Rectal smooth muscle tissue (tissue), 1 donor: Measurements from ENCODE around the gene NUP214.
"Not testable (repeated sequence)": the region's sequence is repeated elsewhere in the genome, so short reads cannot be mapped to it uniquely, and the experiment has no call there.

Source experiments
- H3K27ac ChIP-seq: one replicate; pipeline ENCODE4 v1.7.0; 2013; ENCODE audit warnings: low read depth, low read length, inconsistent platforms
- H3K27me3 ChIP-seq: one replicate; pipeline ENCODE4 v1.7.0; 2013; ENCODE audit warnings: low read length; ENCODE audit not compliant: control insufficient read depth, insufficient read depth
- H3K36me3 ChIP-seq: one replicate; pipeline ENCODE4 v1.7.0; 2013; ENCODE audit warnings: low read length; ENCODE audit not compliant: control insufficient read depth, insufficient read depth
- H3K4me1 ChIP-seq: one replicate; pipeline ENCODE4 v1.7.0; 2013; ENCODE audit warnings: low read length; ENCODE audit not compliant: control insufficient read depth, insufficient read depth
- H3K4me3 ChIP-seq: one replicate; pipeline ENCODE4 v1.7.0; 2013; ENCODE audit warnings: low read length
- H3K9ac ChIP-seq: one replicate; pipeline ENCODE4 v1.7.0; 2013; ENCODE audit warnings: low read length

The NUP214 gene

GRCh38 chr9:131099845-131100244 is 25.5 kb upstream of the NUP214 start:
- not testable (repeated sequence) for H3K27ac ChIP-seq

DNA sequence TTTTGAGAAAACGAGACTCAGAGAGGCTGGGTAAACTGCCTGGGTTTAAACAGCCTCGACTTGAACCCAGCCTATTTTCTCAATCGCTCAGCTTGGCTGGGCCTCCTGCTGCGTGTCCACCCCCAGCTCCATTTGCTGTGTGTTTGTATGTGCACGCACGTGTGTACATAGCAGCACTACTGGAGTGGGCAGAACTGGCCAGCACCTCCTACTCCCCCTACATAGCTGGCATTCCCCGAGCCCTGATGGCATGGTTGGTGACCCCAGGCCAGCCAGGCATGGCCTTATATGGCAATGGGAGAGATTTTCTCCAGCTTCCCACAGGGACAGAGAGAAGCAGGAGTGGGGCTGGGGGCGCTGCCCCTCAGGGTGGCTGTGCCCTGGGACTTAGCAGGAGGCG is 24.9 kb upstream of the NUP214 start:
- H3K4me3 ChIP-seq = no peak overlapping the region
- H3K9ac ChIP-seq = no peak overlapping the region
- no peaks in the 10 kb centered on the region for H3K36me3 ChIP-seq
- H3K27me3 ChIP-seq = peaks cover 2% of the 10 kb centered on the region
- no peaks in the 10 kb centered on the region for H3K4me1 ChIP-seq
- H3K27ac ChIP-seq = no peak overlapping the region

More at GRCh38 chr9:131099845-131100244, 25.5 kb upstream of the NUP214 start:
- H3K9ac ChIP-seq, H3K4me1 ChIP-seq, H3K27me3 ChIP-seq, H3K4me3 ChIP-seq, H3K36me3 ChIP-seq: not testable (repeated sequence)

DNA sequence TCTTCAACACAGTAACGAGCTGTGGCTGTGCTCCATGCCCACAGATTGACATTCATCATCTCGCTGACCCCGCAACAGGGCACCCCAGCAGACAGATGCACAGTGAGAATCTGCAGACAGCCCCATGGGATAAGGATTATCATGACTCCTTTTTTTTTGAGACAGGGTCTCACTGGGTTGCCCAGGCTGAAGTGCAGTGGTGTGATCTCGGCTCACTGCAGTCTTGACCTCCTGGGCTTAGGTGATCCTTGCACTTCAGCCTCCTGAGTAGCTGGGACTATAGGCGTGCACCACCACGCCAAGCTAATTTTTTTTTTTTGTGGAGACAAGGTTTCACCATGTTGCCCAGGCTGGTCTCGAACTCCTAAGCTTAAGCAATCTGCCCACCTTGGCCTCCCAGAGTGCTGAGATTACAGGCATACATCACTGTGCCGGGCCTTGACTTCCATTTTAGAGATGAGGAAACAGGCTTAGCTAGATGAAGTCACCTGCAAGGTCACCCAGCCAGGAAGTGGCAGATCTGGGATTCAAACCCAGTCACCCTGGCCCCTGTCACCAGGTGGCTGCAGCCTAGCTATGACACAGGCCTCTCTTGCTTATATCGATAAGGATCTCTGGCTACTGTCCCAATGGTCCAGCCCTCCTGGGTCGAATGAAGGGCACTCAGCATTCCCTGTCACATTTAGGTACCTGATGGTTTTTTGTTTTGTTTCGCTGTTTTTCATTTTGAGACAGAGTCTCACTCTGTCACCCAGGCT is 24.0 kb upstream of the NUP214 start:
- Histone ChIP-seq H3K4me1 (no peaks in the 10 kb centered on the region), H3K36me3 (no peaks in the 10 kb centered on the region), H3K27me3 (no peaks in the 10 kb centered on the region), H3K27ac (no peak overlapping the region), H3K4me3 (no peak overlapping the region), H3K9ac (no peak overlapping the region)

- H3K4me1 ChIP-seq = no peaks in the 10 kb centered on the region
- no peaks in the 10 kb centered on the region for H3K36me3 ChIP-seq
- no peaks in the 10 kb centered on the region for H3K27me3 ChIP-seq
- no peak overlapping the region for H3K4me3 ChIP-seq
- H3K9ac ChIP-seq = no peak overlapping the region
- no peak overlapping the region for H3K27ac ChIP-seq
Measured at GRCh38 chr9:131103024-131103423, 22.4 kb upstream of the NUP214 start.

DNA sequence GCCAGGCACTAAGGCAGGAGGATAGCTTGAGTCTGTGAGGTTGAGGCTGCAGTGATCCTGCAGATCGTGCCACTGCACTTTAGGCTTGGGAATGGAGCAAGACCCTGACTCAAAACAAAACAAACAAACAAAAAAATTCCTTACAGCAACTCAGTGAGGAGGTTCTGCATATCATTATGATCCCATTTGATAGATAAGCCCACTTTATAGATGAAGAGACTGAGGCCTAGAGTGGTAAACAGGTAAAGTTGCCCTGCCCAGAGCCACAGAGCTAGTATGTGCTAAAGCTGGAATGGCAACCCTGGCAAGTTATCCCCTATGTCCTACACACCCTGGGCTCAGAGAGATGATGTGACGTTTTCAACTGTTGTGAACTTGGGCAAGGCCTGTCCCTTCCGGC is 21.9 kb upstream of the NUP214 start:
- Histone ChIP-seq H3K4me3 (no peak overlapping the region), H3K27ac (no peak overlapping the region), H3K27me3 (no peaks in the 10 kb centered on the region), H3K4me1 (no peaks in the 10 kb centered on the region), H3K9ac (no peak overlapping the region), H3K36me3 (no peaks in the 10 kb centered on the region)

- Histone ChIP-seq H3K27me3 (no peaks in the 10 kb centered on the region), H3K36me3 (no peaks in the 10 kb centered on the region), H3K27ac (no peak overlapping the region), H3K4me3 (no peak overlapping the region), H3K4me1 (no peaks in the 10 kb centered on the region), H3K9ac (no peak overlapping the region)
Measured at GRCh38 chr9:131104016-131104740, 21.2 kb upstream of the NUP214 start.

GRCh38 chr9:131105952-131106351 is 19.4 kb upstream of the NUP214 start:
- Histone ChIP-seq H3K36me3 (no peaks in the 10 kb centered on the region), H3K4me3 (no peak overlapping the region), H3K27ac (no peak overlapping the region), H3K4me1 (no peaks in the 10 kb centered on the region), H3K9ac (no peak overlapping the region), H3K27me3 (no peaks in the 10 kb centered on the region)

DNA sequence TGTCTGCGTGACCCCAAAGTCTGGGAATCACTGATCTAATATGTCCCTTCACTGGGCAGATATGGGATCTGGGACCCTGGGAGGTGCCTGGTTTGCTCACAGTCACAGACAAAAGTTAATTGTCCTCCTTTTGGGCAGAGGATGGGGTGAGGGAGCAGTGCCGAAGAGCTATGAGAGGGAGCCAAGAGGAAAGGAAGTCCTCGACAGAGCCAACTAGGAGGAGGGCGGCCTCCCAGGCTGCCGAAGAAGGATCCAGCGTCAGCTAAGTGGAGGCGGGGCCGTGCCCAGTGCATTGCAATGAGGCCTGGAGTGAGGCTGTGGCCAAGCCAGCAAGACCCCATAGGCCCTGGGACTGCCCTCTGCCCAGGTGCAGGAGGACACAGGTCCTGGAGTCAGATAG is 17.6 kb upstream of the NUP214 start:
- no peak overlapping the region for H3K4me3 ChIP-seq
- H3K4me1 ChIP-seq = no peaks in the 10 kb centered on the region
- H3K9ac ChIP-seq = no peak overlapping the region
- H3K36me3 ChIP-seq = no peaks in the 10 kb centered on the region
- H3K27me3 ChIP-seq = no peaks in the 10 kb centered on the region
- no peak overlapping the region for H3K27ac ChIP-seq

DNA sequence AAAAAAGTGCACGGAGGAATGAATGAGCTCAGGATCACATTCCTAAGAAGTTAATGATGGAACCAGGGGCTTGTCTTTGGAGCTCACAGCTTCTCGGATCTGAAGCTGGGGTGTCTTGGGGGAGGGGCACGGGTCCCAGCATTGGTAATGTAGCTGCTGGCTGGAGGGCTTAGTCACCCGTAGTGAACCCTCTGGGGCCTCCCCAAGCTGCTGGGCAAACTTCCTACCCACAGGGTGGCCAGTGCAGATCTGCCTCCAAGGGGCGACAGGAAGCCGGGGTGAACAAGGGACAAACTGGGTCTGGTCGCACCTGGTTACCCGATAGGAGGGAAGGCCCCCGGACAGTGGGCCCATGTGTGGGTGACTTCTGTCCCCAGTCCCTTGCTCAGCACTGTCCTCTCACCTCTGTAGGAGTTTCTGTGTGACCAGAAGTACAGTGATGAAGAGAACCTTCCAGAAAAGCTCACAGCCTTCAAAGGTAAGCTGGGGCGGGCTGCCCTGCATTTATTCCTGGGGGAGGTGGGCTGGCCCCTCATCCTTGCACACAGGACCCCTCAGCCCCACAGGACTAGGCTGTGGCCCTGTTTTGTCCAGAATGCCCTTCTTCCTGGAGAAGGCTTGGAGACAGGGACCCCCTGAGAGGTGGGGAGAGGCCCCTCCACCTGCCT is 14.1 kb upstream of the NUP214 start:
- Histone ChIP-seq H3K27ac (no peak overlapping the region), H3K4me3 (no peak overlapping the region), H3K9ac (no peak overlapping the region), H3K36me3 (no peaks in the 10 kb centered on the region), H3K27me3 (no peaks in the 10 kb centered on the region), H3K4me1 (no peaks in the 10 kb centered on the region)

DNA sequence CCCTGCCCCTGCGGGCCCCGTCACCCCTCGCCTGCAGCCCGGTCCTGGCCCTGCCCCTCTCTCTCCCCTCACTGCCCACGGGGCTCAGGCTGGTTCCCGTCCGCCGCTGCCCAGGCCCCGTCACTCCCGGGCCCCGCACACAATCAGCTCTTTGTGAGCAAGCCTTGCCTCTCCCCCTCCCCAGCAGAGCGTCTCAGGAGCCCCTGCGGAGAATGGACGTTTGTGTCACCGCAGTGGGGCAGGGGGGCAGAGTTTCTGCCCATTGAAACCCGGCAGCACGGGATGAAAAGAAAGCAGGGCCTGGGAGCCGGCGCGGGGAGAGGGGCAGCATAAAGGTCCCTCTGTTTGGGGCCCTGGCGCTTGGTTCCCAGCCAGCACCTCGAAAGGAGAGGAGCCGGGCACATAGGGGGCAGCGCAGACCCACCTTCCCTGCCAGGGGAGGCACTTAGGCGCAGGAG is 13.5 kb upstream of the NUP214 start:
- Histone ChIP-seq H3K27ac (no peak overlapping the region), H3K36me3 (no peaks in the 10 kb centered on the region), H3K27me3 (no peaks in the 10 kb centered on the region), H3K9ac (no peak overlapping the region), H3K4me1 (no peaks in the 10 kb centered on the region), H3K4me3 (no peak overlapping the region)

- no peaks in the 10 kb centered on the region for H3K27me3 ChIP-seq
- H3K4me3 ChIP-seq = no peak overlapping the region
- no peak overlapping the region for H3K27ac ChIP-seq
- no peaks in the 10 kb centered on the region for H3K4me1 ChIP-seq
- no peaks in the 10 kb centered on the region for H3K36me3 ChIP-seq
- no peak overlapping the region for H3K9ac ChIP-seq
Measured at GRCh38 chr9:131112374-131113154, 12.8 kb upstream of the NUP214 start.

- Histone ChIP-seq H3K27me3 (no peaks in the 10 kb centered on the region), H3K4me1 (no peaks in the 10 kb centered on the region), H3K27ac (no peak overlapping the region), H3K4me3 (no peak overlapping the region), H3K9ac (no peak overlapping the region), H3K36me3 (no peaks in the 10 kb centered on the region)
Measured at GRCh38 chr9:131113655-131114054, 11.7 kb upstream of the NUP214 start.
